RWPE2 (cell line): ENCODE measurements around the gene TMEM163.

ENCODE experiments used
- ATAC-seq: fragments of 200-7000 bp; cut with Tn5 transposase; 3 replicates; pipeline ENCODE4 v1.9.1; 2021; ENCODE audit warnings: low read depth
- DNase-seq: peaks from one replicate; pipeline ENCODE4 v3.0.0-alpha.2; 2020; ENCODE audit warnings: low spot score
- H3K27ac ChIP-seq: fragments of 450-650 bp; 2 replicates; pipeline ENCODE4 v1.5.1; 2017; ENCODE audit warnings: mild to moderate bottlenecking; ENCODE audit not compliant: poor library complexity, severe bottlenecking
- H3K27me3 ChIP-seq: fragments of 250-450 bp; sonication (Bioruptor Pico); 2 replicates; pipeline ENCODE4 v1.5.1; 2021; ENCODE audit warnings: mild to moderate bottlenecking, moderate library complexity; ENCODE audit not compliant: insufficient read depth, poor library complexity, severe bottlenecking
- H3K36me3 ChIP-seq: fragments of 250-450 bp; sonication (Bioruptor Pico); 2 replicates; pipeline ENCODE4 v1.5.1; 2020; ENCODE audit warnings: low read depth, mild to moderate bottlenecking, moderate library complexity
- H3K4me1 ChIP-seq: fragments of 250-450 bp; sonication (Bioruptor Pico); 2 replicates; pipeline ENCODE4 v1.5.1; 2021; ENCODE audit warnings: mild to moderate bottlenecking, moderate library complexity; ENCODE audit not compliant: insufficient read depth, poor library complexity, severe bottlenecking
- H3K4me3 ChIP-seq: fragments of 250-450 bp; sonication (Bioruptor Pico); 2 replicates; pipeline ENCODE4 v1.5.1; 2021; ENCODE audit warnings: mild to moderate bottlenecking, moderate library complexity; ENCODE audit not compliant: severe bottlenecking
- H3K9me3 ChIP-seq: fragments of 250-450 bp; sonication (Bioruptor Pico); 2 replicates; pipeline ENCODE4 v1.5.1; 2021; ENCODE audit warnings: mild to moderate bottlenecking, moderate library complexity; ENCODE audit not compliant: severe bottlenecking
- TF ChIP-seq, protein P1 (sequence below): fragments of 450-650 bp; IDR thresholded peaks from one replicate; pipeline ENCODE4 v1.5.1; 2017; ENCODE audit warnings: mild to moderate bottlenecking, moderate library complexity; ENCODE audit not compliant: poor library complexity, severe bottlenecking

Gene TMEM163

DNA sequence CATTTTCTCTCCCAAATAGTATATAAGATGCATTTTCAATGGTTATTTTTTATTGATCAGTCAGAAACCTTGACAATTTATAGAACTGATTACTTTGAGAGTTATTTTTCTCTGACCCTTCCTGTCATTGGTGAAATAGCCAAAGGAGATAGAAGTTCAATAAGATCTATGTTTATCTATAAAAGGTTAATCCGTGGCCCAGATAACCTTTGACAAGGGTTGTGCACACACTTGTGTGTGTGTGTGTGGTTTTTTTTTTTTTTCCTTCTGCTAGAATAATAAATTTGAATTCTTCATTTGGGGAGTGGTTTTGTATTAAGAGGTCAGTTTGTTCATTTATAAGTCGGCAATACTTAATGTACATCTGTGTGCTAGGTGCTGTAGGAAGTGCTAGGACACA is 304.9 kb downstream of the TMEM163 start:
- TF ChIP-seq, protein P1, sequence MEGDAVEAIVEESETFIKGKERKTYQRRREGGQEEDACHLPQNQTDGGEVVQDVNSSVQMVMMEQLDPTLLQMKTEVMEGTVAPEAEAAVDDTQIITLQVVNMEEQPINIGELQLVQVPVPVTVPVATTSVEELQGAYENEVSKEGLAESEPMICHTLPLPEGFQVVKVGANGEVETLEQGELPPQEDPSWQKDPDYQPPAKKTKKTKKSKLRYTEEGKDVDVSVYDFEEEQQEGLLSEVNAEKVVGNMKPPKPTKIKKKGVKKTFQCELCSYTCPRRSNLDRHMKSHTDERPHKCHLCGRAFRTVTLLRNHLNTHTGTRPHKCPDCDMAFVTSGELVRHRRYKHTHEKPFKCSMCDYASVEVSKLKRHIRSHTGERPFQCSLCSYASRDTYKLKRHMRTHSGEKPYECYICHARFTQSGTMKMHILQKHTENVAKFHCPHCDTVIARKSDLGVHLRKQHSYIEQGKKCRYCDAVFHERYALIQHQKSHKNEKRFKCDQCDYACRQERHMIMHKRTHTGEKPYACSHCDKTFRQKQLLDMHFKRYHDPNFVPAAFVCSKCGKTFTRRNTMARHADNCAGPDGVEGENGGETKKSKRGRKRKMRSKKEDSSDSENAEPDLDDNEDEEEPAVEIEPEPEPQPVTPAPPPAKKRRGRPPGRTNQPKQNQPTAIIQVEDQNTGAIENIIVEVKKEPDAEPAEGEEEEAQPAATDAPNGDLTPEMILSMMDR: no peak
- Histone ChIP-seq H3K36me3 (no peaks in the 10 kb centered on the region), H3K27ac (no peak overlapping the region), H3K9me3 (no peaks in the 10 kb centered on the region), H3K4me3 (no peak overlapping the region), H3K27me3 (no peaks in the 10 kb centered on the region), H3K4me1 (no peaks in the 10 kb centered on the region)
- DNase-seq (no peak), ATAC-seq (no peak)

DNA sequence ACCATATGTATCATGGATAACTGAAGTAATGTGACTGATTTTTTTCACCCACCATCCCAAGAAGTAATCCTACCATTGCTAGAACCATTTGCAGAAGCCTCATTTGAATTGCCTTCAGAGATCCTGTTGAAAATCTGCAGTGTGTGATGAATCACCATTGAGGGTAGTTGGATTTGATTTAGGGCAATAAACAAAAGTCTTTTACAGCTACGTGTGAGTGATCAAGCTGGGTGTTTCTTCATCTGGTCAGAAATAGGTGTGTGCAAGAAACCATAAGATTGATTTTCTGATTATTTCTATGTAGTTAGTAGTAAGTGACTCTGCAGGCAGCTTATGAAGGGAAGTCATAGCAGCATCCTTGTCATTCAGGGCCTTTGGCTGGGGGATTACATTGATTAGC is 305.4 kb downstream of the TMEM163 start:
- H3K9me3 ChIP-seq: no peaks in the 10 kb centered on the region
- H3K27ac ChIP-seq: no peak overlapping the region
- TF ChIP-seq, protein P1: no peak
- DNase-seq (no peak), ATAC-seq (no peak)
- peaks cover 2% of the 10 kb centered on the region for H3K4me1 ChIP-seq
- H3K4me3 ChIP-seq: no peak overlapping the region
- H3K27me3 ChIP-seq: no peaks in the 10 kb centered on the region
- no peaks in the 10 kb centered on the region for H3K36me3 ChIP-seq

DNA sequence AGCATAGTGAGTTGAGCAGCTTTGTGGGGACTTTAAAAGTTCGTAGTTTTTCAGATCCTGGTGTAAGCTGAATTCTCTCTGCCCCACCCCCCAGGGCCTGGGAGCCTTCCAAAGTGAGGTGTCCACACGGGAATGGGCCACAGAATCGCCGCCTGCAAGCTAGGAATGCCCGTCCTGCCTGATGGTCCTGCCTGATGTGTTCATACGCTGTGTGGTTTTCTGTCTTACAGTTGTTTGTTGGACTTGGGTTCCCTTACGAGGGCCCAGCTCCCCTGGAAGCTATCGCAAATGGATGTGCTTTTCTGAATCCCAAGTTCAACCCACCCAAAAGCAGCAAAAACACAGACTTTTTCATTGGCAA is 306.2 kb downstream of the TMEM163 start:
- no peak overlapping the region for H3K4me3 ChIP-seq
- peaks cover 10% of the 10 kb centered on the region for H3K4me1 ChIP-seq
- DNase-seq: no peak
- H3K9me3 ChIP-seq: no peaks in the 10 kb centered on the region
- H3K27ac ChIP-seq: no peak overlapping the region
- H3K27me3 ChIP-seq: no peaks in the 10 kb centered on the region
- TF ChIP-seq, protein P1: no peak
- H3K36me3 ChIP-seq: no peaks in the 10 kb centered on the region
- no peak for ATAC-seq

DNA sequence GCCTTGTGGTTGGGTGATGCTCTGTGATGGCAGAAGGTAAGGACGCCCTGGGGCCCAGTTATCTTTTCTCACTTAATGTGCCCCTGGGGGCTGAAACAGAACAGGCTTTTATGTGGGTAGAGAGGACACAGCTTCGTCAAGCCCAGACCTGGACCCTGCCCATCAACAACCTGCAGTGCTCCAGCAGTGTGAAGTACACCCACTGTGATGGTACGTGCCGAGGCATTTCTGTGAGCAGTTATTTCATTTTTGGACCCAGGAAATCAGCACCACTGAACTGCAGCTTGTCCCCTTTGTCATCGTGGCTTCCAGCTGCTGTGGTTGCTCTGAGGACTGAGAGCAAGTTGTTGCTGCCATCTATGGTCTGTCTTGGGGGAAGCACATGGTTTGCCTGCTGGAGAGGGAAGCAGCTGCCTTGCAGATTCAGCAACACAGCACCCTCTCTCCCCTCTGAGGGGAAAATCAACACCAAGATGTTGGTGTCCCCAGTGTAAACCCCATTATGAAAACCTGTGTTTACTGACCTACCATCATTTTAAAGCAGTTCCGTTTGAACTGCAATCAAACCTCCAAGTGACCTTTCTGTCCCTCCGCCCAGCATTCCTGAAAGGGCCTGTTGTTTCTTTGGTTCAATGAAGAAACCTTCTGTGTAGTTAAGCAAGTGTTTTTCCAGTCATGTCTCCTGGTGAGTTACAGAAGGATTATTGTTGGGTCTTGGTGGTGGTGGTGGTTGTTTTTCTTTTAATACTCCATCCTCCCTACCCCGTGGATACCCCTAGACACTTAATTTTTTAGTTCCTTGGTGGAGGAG is 306.8 kb downstream of the TMEM163 start:
- Histone ChIP-seq H3K4me1 (peaks cover 16% of the 10 kb centered on the region), H3K4me3 (no peak overlapping the region), H3K27ac (no peak overlapping the region), H3K9me3 (no peaks in the 10 kb centered on the region), H3K36me3 (no peaks in the 10 kb centered on the region; the same call in 1 of the 2 replicates), H3K27me3 (no peaks in the 10 kb centered on the region)
- TF ChIP-seq, protein P1: peak; percentile 75
- DNase-seq: no peak
- peak; percentile 71 for ATAC-seq

- Histone ChIP-seq H3K27me3 (no peaks in the 10 kb centered on the region), H3K4me1 (peaks cover 22% of the 10 kb centered on the region), H3K27ac (no peak overlapping the region), H3K36me3 (no peaks in the 10 kb centered on the region; the same call in 1 of the 2 replicates), H3K9me3 (no peaks in the 10 kb centered on the region), H3K4me3 (no peak overlapping the region)
- ATAC-seq (no peak), DNase-seq (no peak)
- TF ChIP-seq, protein P1: no peak
Observed at GRCh38 chr2:134411279-134411827, 307.4 kb downstream of the TMEM163 start.
